Activated CD4-positive, alpha-beta T cell treated with anti-CD3 and anti-CD28 coated beads, Interleukin-2, Interleukin-4, amounts not matched to agents 100 ng/mL and 50 ng/mL, durations not matched to agents 16 hours and 8 hours (primary cell): Measurements from ENCODE around the gene CRMP1.

Source experiments
- DNase-seq: peaks from one replicate; pipeline ENCODE4 v3.0.0-alpha.2; 2020; ENCODE audit warnings: low spot score

The CRMP1 gene

DNA sequence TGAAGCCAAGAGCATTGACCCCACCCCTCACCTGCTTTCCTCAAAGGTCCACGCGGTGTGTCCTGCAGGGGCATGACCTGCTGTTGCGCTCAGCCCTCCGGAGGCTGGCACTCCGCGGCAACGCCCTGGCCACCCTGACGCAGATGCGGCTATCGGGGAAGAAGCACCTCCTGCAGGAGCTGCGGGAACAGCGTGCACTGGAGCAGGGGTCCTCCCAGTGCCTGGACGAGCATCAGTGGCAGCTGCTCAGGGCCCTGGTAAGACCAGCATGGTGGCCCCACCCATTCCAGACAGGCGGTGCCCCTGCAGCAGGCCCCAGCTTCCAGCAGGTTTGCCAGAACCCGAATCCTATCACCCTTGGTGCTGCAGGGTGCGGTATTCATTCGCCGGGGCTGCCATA lies 95.9 kb downstream of the CRMP1 start:
- DNase-seq, result no peak

DNA sequence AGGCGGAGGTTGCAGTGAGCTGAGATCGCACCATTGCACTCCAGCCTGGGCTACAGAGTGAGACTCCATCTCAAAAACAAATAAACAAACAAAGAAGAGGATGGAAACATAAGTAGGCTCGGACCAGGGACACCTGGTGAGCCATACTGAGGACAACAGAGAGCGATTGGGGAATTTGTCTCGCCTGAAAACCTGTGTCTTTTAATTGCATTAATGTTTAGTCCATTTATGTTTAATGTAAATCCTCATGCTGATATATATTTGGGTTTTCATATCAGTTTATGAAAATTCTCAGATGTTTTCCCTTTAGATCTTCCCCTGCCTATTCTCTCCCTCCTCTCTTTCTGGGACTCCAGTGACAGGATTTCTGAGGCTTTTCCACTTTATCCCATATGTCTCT lies 97.3 kb downstream of the CRMP1 start:
- DNase-seq, result no peak

DNA sequence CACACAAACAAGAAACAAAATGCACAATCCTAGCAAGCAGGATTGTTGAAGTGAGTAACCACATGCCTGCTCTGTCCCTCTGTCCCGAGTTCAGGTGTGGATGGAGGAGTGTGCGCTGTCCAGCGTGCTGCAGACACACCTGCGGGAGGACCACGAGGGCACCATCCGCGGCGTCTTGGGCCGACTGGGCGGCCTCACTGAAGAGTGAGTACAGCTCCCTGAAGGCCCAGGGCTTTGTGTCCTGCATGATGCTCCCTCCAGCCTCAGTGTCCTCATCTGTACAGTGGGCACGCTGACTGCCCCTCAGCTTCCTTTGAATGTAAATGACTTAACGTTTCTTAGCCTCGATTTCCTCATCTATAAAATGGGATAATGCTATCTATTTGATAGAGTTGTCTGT lies 99.4 kb downstream of the CRMP1 start:
- DNase-seq, result no peak

DNA sequence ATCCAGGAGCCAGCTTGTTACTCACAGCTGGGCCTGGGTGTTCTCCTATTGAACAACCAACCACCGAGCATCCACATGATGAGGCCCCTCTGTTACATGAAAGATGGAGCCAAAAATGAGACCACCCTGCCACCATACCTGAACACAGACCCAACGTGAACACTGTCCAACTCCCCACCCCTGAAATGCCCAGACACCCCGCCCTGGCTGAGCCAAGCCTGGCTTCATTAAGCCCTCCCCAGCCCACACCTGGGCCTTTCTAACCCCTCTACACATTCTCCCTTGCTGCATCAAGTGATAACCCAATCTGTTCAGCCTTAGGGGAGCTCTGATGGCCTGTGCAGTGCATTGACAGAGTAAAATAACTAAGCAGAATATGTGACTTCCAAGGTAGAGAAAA lies 101.2 kb downstream of the CRMP1 start:
- DNase-seq, result no peak

DNA sequence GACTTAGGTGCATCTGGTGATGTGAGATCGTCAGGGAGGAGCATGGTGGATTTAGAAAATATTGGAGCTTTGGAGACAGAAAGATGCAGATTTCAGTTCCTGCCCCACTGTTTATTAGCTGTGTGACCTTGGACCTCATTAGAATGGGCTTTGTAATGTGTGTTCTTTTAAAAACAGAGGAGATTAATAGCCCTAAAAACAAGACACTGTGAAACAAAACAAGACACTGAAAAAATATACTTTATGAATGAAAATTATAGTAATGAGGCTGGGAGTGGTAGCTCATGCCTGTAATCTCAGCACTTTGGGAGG lies 102.4 kb downstream of the CRMP1 start:
- no peak for DNase-seq

DNA sequence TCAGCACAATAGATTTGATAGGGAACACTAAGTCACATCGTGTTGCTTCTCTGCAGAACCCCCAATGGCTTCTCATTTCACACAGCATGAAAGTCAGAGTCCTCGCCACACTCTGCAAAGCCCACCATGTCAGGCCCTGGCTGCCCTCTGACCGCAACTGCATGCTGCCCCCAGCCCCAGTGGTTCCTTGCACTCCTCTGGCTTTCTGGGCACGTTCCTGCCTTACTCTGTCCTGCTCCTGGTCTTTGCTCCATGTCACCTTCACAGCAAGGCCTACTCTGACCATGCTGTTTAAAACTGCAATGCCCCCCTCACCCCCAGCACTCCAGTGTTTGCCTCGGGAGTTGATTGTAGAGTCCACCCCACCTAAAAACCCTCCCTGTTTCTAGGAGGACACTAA lies 103.7 kb downstream of the CRMP1 start:
- no peak for DNase-seq

DNA sequence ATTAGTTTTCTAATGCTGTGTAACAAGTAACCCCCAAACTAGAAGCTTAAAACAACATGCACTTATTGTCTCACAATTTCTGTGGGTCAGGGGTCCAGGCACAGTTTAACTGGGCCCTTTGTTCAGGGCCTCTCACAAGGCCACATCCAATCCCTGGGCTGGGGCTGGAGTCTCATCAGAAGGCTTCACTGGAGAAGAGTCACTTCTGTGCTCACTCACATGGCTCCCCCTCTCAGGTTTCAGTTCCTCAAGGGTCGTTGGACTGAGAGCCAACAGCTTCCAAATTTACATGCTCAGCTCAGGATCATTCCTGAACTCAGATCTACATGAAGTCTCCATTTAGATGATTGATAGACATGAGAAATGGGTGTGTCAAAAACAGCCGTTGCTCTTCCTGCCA lies 104.7 kb downstream of the CRMP1 start:
- DNase-seq, result no peak

DNA sequence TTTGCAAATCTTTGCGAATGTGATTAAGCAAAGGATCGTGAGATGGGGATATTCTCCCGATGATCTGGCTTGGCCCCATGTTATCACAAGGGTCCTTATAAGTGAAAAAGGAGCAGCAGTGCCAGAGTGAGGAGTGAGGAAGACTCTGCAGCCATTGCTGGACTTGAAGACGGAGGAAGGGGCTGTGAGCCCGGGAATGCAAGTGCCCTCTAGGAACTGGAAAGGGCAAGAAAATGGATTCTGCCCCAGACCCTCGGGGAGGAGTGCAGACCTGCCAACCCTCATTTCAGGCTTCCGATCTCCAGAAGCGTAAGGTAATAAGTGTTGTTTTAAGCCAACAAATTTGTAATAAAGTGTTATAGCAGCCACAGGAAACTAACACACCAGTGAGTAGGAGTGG lies 105.6 kb downstream of the CRMP1 start:
- no peak for DNase-seq

DNA sequence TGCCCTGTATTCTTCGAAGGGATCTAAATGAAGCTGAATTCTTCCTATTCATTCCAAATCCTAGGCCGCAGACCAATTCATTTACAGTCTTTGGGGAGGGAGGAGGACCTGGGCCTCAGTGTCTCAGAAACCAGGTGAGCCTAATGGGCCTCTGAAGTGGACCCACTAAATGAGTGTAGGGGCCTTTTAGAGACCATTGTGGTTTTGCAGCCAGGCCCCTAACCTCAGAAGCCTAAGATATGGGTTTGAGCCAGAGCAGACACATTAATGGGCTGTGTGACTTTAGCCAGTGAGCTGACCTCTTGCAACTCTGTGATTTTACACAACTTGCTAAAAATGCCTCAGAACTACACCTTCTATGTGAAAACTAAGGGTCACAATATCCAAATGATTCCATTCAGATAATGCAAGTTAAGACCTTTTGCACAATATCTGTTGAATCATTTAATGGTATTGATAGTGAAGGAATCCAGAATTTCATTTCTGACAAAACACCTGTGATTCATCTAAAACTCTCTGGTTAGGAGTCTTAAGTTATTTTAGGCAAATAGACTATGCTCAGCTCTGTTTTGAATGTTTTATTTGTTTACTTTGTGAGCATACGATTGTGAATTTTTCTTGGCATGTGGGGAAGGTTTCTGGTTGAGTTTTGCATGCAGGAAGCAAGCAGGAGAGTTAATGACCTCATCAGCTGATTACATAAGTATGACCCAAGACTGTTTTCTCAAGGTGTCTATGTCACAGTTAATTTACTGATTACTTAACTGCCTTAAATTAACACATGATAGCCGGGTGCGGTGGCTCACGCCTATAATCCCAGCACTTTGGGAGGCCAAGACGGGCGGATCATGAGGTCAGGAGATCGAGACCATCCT lies 106.8 kb downstream of the CRMP1 start:
- no peak for DNase-seq

DNA sequence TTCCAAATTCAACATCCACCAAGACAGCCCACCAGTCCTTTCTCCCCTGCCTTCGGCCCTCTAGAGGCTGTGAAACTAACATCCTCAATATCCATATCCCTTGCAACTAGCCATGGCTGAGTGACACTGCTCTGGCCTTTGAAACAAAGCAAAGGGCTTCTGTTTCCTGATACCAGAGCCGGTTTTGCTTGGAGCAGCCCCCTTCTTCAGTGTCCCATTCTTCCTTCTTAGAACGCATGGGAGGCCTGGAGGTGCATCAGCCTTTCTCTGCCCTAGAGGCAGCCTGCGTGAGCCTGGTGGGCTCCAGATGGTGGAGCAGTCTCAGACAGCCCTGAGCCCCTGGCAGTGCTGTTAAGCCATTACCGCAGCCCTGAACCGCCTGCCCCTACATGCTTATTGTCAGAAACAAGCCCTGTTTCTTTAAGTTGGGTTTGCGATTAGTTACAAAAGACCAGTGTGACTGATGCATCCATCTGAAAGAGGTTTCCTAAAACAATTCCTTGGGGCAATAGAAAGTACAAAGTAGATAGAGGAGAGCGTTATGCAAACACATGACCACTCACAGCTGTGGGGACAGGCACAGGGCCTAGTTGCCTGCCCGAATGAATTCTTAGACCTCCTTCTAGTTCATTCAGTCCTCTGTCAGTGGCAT lies 107.8 kb downstream of the CRMP1 start:
- DNase-seq, result no peak

DNA sequence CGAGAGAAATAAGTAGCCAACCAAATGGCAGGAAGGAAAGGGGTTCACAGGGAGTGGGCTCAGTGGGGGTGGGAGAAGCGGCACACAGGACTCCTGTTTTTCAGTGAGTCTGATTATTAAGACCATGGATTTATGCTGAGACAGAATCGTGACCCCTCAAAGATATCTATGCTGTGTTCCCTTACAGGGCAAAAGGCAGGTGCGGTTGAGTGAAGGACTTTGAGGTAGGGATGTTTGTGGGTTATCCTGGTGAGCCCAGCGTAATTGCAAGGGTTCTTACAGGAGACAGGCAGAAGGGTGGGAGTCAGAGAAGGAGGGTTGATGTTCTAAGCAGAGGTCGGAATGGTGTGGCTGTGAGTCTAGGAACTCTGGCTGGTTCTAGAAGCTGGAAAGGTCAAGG lies 108.9 kb downstream of the CRMP1 start:
- no peak for DNase-seq

DNA sequence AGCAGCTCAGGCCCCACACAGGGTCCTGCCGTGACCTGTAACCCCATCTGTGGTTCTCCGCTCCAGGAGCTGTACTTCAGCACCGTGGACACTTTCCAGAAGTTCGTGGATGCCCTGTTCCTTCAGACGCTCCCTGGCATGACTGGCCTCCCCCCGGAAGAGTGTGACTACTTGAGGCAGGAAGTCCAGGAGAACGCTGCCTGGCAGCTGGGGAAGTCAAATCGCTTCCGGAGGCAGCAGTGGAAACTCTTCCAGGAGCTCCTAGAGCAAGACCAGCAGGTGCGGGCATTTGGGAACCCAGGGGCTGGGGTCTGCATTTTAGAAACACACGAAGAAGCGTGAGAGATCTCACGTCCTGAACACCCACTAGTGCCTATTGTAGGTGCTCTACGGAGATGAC lies 109.4 kb downstream of the CRMP1 start:
- no peak for DNase-seq

DNA sequence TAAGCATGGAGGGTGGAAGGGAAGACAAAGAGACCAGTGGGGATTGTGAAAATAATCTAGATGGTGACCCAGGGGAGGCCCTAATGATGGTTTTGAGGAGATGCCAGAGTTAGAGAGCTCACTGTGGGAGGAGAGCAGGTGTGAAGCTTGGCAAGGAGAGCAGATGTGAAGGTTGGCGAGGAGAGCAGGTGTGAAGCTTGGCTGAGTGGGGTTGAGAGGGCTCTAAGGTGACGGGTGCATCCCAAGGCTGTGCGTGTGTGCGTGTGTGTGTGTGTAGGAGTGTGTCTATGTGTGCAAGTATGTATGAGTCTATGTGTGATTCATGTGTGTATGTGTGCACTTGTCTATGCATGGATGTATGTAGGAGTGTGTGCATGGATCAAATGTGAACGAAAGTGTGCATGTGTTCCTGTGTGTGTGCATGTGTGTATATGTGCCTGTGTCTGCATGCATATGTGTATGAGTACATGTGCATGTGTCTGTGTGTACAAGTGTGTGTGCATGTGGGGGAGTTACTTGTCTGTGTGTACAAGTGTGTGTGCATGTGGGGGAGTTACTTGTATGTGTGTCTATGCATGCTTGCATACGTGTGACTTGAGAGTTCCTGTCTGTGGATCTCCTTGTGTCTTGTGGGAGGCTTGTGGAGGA lies 109.9 kb downstream of the CRMP1 start:
- no peak for DNase-seq

DNA sequence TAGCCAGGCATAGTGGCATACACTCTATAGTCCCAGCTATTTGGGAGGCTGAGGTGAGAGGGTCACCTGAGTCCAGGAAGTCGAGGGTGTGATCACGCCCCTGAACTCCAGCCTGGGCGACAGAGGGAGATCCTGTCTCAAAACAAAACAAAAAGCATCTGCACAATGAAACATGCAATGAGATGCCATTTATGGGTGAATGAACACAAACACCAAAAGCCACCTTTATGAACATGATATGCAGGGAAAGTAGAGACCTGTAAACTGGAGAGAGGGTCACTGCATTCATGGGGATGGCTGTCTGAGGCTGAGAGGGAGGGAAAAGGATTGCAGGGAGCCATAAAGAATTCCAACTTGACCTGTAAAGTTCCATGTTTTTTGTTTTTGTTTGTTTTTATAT lies 111.2 kb downstream of the CRMP1 start:
- DNase-seq, result no peak

DNA sequence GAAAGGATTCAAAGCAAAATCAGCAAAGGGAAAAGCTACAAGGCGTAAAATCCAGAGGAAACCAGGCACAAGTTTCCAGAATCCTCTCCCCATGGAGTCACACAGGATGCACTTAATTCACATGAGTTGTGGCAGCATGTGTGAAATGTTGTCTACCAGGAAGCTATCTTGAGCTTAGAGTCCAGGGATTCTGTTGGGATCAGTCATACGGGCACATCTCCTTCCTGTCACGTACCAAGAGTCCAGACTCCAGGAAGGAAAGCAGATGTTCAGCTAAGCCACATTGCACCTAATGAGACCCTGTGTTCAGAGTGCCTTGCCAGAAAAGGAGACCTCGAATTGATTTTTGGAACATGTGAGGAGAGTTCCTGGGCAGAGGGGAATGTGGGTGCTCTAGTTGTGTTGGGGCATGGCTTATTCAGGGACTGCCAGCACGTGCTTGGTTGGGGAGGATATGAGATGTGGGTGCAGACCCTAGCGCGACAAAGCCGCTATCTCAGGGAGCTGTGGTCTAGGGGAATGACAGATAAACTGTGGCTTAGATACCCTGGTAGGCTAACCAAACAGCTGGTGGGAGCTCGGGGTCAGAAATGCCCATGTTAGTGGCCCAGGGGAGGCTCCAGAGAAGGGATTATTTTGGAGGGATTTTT lies 111.9 kb downstream of the CRMP1 start:
- no peak for DNase-seq

DNA sequence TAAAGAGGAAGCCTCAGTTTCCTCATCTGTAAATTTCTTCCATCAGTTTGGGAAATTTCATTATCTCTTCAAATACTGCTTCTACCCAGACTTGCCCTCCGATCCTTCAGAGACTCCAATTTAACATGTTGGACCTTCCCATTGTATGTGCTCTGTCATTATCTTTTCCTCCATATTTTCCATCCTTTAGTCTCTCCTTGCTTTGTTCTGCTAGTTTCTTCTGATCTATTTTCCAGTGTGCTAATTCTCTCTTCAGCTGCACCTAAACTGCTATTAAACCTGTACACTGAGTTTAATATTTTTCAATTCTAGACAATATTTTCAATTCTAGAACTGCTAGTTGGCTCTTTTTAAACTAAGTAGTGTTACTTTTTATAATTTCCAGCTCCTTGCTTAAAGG lies 116.4 kb downstream of the CRMP1 start:
- no peak for DNase-seq

DNA sequence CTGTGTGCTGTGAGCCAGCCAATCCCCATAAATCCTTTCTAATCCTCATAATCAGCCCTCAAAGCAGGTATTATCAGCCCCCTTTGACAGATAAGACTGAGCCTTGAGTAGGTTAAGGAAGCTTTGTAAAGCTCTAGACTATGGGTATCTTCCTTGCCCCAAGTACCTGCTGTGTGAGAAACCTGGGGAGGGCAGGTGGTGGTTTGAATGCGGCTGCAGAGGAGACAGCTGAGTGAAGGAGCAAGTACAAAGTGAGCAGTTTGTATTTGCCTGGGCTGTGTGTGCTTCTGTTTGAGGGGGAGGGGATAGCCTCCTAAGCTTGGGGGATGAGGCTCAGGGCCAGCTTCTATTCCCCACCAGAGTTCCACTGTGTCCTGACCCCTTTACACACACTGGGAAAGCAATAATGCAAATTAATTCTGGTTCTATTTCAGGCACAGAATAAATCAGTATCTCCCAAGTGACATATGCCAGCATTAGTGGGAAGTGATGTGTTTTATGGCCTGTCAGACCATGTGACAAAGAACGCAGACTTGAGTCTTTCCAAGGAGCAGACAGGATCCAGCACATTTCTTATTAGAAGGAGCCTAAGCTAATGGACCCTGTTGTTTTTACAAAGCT lies 118.4 kb downstream of the CRMP1 start:
- no peak for DNase-seq

DNA sequence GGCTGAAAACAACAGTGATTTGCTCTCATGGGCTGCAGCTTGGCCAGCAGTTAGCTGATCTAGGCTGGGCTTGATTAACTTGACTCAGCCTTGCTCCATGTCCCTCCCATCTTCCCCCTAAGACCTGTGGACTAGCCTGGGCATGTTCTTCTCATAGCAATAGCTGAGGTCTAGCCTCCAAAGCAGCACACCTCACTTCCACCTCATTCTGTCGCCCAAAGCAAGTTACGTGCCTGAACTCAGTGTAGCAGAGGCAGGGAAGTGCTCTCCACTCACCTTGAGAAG lies 119.7 kb downstream of the CRMP1 start:
- no peak for DNase-seq

DNA sequence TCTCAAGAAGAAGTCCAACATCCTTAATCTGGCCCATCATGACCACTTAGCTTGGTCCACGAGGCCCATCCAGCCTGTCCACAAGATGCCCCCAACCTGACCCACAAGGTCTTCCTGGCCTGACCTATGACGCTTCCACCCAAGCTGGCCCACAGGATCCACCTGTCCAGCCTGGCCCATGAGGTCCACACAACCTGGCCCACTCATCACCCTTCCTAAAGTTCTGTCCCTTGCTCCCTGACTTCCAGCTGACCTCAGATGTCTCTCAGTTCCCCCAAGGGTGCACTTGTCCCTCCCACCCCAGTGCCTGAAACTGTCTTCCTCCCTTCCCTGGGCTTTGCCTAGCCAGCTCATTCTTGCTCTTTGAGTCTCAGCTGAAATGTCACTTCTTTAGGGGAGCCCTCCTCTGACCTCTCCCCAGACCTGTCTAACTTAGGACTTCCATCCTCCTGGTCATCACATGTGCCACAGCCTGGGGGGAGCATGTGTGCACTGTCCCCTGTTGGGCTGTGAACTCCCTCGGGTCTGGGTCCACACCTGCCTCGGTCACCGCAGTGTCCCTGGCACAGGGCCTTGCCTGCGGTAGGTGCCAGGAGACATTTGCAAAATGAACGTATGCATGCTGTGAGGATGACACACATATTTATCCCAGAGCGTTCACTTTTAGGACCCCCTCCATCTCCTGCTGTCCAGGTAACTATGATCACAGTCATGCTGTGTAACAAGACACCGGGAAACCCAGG lies 120.2 kb downstream of the CRMP1 start:
- no peak for DNase-seq
